H1 (cell line): Measurements from ENCODE around the gene TSFM. TPM values are rescaled to one million over a fixed set of nuclear protein-coding genes. Genes with fewer than 3 reads are reported as not detected.

Experiments
- CTCF ChIA-PET: fragments of 300-600 bp; sonication (Branson Sonifier 250); formaldehyde crosslinking; loops from one replicate; lab custom pipeline; 2021; ENCODE audit not compliant: partially characterized antibody; lab: Charles Lee
- POLR2A ChIA-PET: fragments of 300-600 bp; sonication (Branson Sonifier 250); formaldehyde crosslinking; loops from one replicate; lab custom pipeline; 2021; ENCODE audit warnings: inconsistent platforms; ENCODE audit not compliant: partially characterized antibody; lab: Charles Lee
- DNase-seq, 2 experiments: peaks; one replicate each; pipeline versions ENCODE4 v3.0.0 to v3.0.0-alpha.2; 2010 to 2022; ENCODE audit warnings: low spot score in 2 of 2, low read depth in 1 of 2, mixed read lengths in 1 of 2
- FAIRE-seq: peaks from 2 replicates; lab custom pipeline; 2011; peaks lifted over from hg19 to GRCh38; lab: Jason Lieb, UNC
- H2AFZ ChIP-seq: 2 replicates; pipeline ENCODE4 v1.8.1; 2012; ENCODE audit warnings: low read length, inconsistent platforms
- H2AK5ac ChIP-seq: 2 replicates; pipeline ENCODE4 v1.6.1; 2013; ENCODE audit warnings: low read depth, low read length
- H2BK120ac ChIP-seq: replicated peaks from 2 replicates; pipeline ENCODE3; 2013; ENCODE audit warnings: low read depth, low read length, inconsistent platforms
- H2BK12ac ChIP-seq: 2 replicates; pipeline ENCODE4 v1.6.1; 2013; ENCODE audit warnings: low read depth, low read length
- H2BK15ac ChIP-seq: 2 replicates; pipeline ENCODE4 v1.6.1; 2013; ENCODE audit warnings: low read length
- H2BK20ac ChIP-seq: 2 replicates; pipeline ENCODE4 v1.6.1; 2013; ENCODE audit warnings: low read length
- H2BK5ac ChIP-seq: 2 replicates; pipeline ENCODE4 v1.6.1; 2013; ENCODE audit warnings: low read depth, low read length
- H3K14ac ChIP-seq: 2 replicates; pipeline ENCODE4 v1.6.1; 2013; ENCODE audit warnings: inconsistent platforms; ENCODE audit not compliant: insufficient read length
- H3K18ac ChIP-seq: 2 replicates; pipeline ENCODE4 v1.6.1; 2013; ENCODE audit warnings: low read length; ENCODE audit errors: extremely low read depth
- H3K23ac ChIP-seq: 2 replicates; pipeline ENCODE4 v1.6.1; 2013; ENCODE audit warnings: inconsistent platforms; ENCODE audit not compliant: insufficient read length
- H3K23me2 ChIP-seq: 2 replicates; pipeline ENCODE4 v1.6.1; 2013; ENCODE audit warnings: low read depth, low read length
- H3K27ac ChIP-seq: 2 replicates; pipeline ENCODE4 v1.6.1; 2011; ENCODE audit warnings: low read depth, low read length, inconsistent platforms
- H3K27me3 ChIP-seq, 4 experiments: replicated peaks in 1 of 4; 1 replicate in 1 of 4; 2 replicates in 3 of 4; pipeline versions ENCODE4 v1.6.1 to v1.8.1; 2011 to 2013; ENCODE audit warnings: low read length in 3 of 4, mild to moderate bottlenecking in 3 of 4, inconsistent platforms in 2 of 4, mixed read lengths in 2 of 4, moderate library complexity in 1 of 4; ENCODE audit not compliant: control insufficient read depth in 3 of 4, insufficient read depth in 3 of 4; ENCODE audit errors: extremely low read depth in 1 of 4
- H3K36me3 ChIP-seq, 4 experiments: 2 replicates each; pipeline versions ENCODE4 v1.6.1 to v1.8.1; 2011 to 2013; ENCODE audit warnings: mild to moderate bottlenecking in 4 of 4, low read length in 3 of 4, moderate library complexity in 2 of 4, control low read depth in 1 of 4, inconsistent platforms in 1 of 4; ENCODE audit not compliant: insufficient read depth in 4 of 4, control insufficient read depth in 2 of 4
- H3K4ac ChIP-seq: replicated peaks from 2 replicates; pipeline ENCODE3; 2013; ENCODE audit warnings: low read length, low read depth, mixed read lengths, inconsistent platforms; ENCODE audit not compliant: insufficient read length
- H3K4me1 ChIP-seq, 4 experiments: replicated peaks in 1 of 4; 1 replicate in 1 of 4; 2 replicates in 3 of 4; pipeline versions ENCODE4 v1.6.1 to v1.8.1; 2011 to 2013; ENCODE audit warnings: low read length in 3 of 4, inconsistent platforms in 2 of 4, mixed read lengths in 1 of 4; ENCODE audit not compliant: insufficient read depth in 4 of 4, control insufficient read depth in 3 of 4
- H3K4me2 ChIP-seq, 2 experiments: 2 replicates each; pipeline versions ENCODE4 v1.6.1 to v1.8.1; 2011 to 2013; ENCODE audit warnings: low read depth in 2 of 2, low read length in 2 of 2, control low read depth in 1 of 2, inconsistent platforms in 1 of 2, mild to moderate bottlenecking in 1 of 2; ENCODE audit not compliant: insufficient read depth in 1 of 2
- H3K4me3 ChIP-seq, 4 experiments: fragments of 200-600, 300-600 bp in 1 of 4; sonication (generic), shearing (Covaris generic), sonication (Bioruptor Twin) in 1 of 4; 2 replicates each; pipeline versions ENCODE4 v1.5.1 to v1.8.1; 2011 to 2016; ENCODE audit warnings: low read length in 4 of 4, low read depth in 3 of 4, control low read depth in 2 of 4, inconsistent platforms in 2 of 4, mild to moderate bottlenecking in 2 of 4, mixed read lengths in 1 of 4, moderate library complexity in 1 of 4; ENCODE audit not compliant: insufficient read depth in 2 of 4; ENCODE audit errors: extremely low read depth in 1 of 4
- H3K56ac ChIP-seq: replicated peaks from 2 replicates; pipeline ENCODE3; 2013; ENCODE audit warnings: low read depth, mild to moderate bottlenecking, mixed read lengths, low read length, inconsistent platforms; ENCODE audit not compliant: insufficient read length
- H3K79me1 ChIP-seq: 2 replicates; pipeline ENCODE4 v1.6.1; 2013; ENCODE audit warnings: low read depth, low read length, control low read depth
- H3K79me2 ChIP-seq, 2 experiments: 2 replicates each; pipeline versions ENCODE4 v1.6.1 to v1.8.1; 2012 to 2013; ENCODE audit warnings: low read length in 2 of 2, mild to moderate bottlenecking in 2 of 2, inconsistent platforms in 1 of 2; ENCODE audit not compliant: insufficient read depth in 2 of 2, control insufficient read depth in 1 of 2
- H3K9ac ChIP-seq, 4 experiments: replicated peaks in 1 of 4; 1 replicate in 1 of 4; 2 replicates in 3 of 4; pipeline versions ENCODE4 v1.6.1 to v1.8.1; 2011 to 2013; ENCODE audit warnings: low read depth in 3 of 4, low read length in 3 of 4, control low read depth in 2 of 4, mild to moderate bottlenecking in 2 of 4, moderate library complexity in 2 of 4, inconsistent platforms in 1 of 4; ENCODE audit errors: extremely low read depth in 1 of 4
- H3K9me3 ChIP-seq, 2 experiments: 2 replicates each; pipeline versions ENCODE4 v1.6.1 to v1.8.1; 2012 to 2013; ENCODE audit warnings: mild to moderate bottlenecking in 2 of 2, moderate library complexity in 2 of 2, control low read depth in 1 of 2, inconsistent platforms in 1 of 2, low read depth in 1 of 2, low read length in 1 of 2, mixed read lengths in 1 of 2; ENCODE audit not compliant: insufficient read depth in 2 of 2
- H4K20me1 ChIP-seq, 2 experiments: replicated peaks in 1 of 2; 2 replicates each; pipeline versions ENCODE3 to v1.8.1; 2011 to 2013; ENCODE audit warnings: inconsistent platforms in 2 of 2, low read length in 2 of 2, mild to moderate bottlenecking in 1 of 2; ENCODE audit not compliant: insufficient read depth in 2 of 2, control insufficient read depth in 1 of 2
- H4K5ac ChIP-seq: 2 replicates; pipeline ENCODE4 v1.6.1; 2013; ENCODE audit warnings: low read length, low read depth, mixed read lengths, inconsistent platforms; ENCODE audit not compliant: insufficient read length
- H4K8ac ChIP-seq: 2 replicates; pipeline ENCODE4 v1.8.0; 2013; ENCODE audit warnings: mild to moderate bottlenecking, moderate library complexity, low read length, inconsistent platforms; ENCODE audit not compliant: insufficient read depth; ENCODE audit errors: extremely low read depth
- H4K91ac ChIP-seq: replicated peaks from 2 replicates; pipeline ENCODE3; 2013; ENCODE audit warnings: low read length, mixed read lengths, inconsistent platforms; ENCODE audit not compliant: insufficient read length
- BACH1 ChIP-seq: IDR thresholded peaks from 2 replicates; pipeline ENCODE4 v1.6.1; 2012; ENCODE audit warnings: low read length, improper control_type of control experiment
- BCL11A ChIP-seq, 2 experiments: IDR thresholded peaks; one replicate each; pipeline ENCODE4 v1.6.1; 2011; ENCODE audit warnings: low read depth in 2 of 2, low read length in 2 of 2, mild to moderate bottlenecking in 2 of 2
- CHD1 ChIP-seq: IDR thresholded peaks from 2 replicates; pipeline ENCODE4 v1.6.1; 2012; ENCODE audit warnings: low read depth, low read length, improper control_type of control experiment
- CTBP2 ChIP-seq: IDR thresholded peaks from 2 replicates; pipeline ENCODE4 v1.7.0; 2011; ENCODE audit warnings: borderline replicate concordance, mild to moderate bottlenecking, moderate library complexity, mixed read lengths, low read length; ENCODE audit not compliant: insufficient read depth, insufficient read length
- KDM4A ChIP-seq: IDR thresholded peaks from one replicate; pipeline ENCODE4 v1.7.1; 2012; ENCODE audit warnings: low read depth, mild to moderate bottlenecking, moderate library complexity, low read length, inconsistent platforms; ENCODE audit not compliant: severe bottlenecking
- KDM5A ChIP-seq: fragments of 200-600 bp; IDR thresholded peaks from 2 replicates; pipeline ENCODE4 v1.7.1; 2012; ENCODE audit warnings: mild to moderate bottlenecking, low read length, inconsistent platforms, mixed read lengths
- NANOG ChIP-seq: IDR thresholded peaks from 2 replicates; pipeline ENCODE4 v1.6.1; 2011; ENCODE audit warnings: low read length, low read depth, mild to moderate bottlenecking, inconsistent platforms; ENCODE audit not compliant: insufficient read depth, poor library complexity, severe bottlenecking
- NRF1 ChIP-seq: IDR thresholded peaks from 2 replicates; pipeline ENCODE4 v1.6.1; 2011; ENCODE audit warnings: mild to moderate bottlenecking, low read depth, low read length, improper control_type of control experiment
- PHF8 ChIP-seq: fragments of 200-600 bp; sonication (generic); conservative IDR thresholded peaks from 2 replicates; pipeline ENCODE4 v1.7.1; 2012; ENCODE audit warnings: low read depth, mild to moderate bottlenecking, inconsistent platforms, low read length, moderate library complexity
- POLR2AphosphoS5 ChIP-seq: IDR thresholded peaks from 2 replicates; pipeline ENCODE4 v1.6.1; 2011; ENCODE audit warnings: low read depth, low read length
- SIRT6 ChIP-seq: IDR thresholded peaks from one replicate; pipeline ENCODE4 v1.7.1; 2012; ENCODE audit warnings: low read length, inconsistent platforms
- SP1 ChIP-seq: IDR thresholded peaks from 2 replicates; pipeline ENCODE4 v1.6.1; 2011; ENCODE audit warnings: low read depth, low read length
- SP2 ChIP-seq: IDR thresholded peaks from 2 replicates; pipeline ENCODE4 v1.6.1; 2012; ENCODE audit warnings: mild to moderate bottlenecking, low read length, inconsistent platforms
- TAF1 ChIP-seq: IDR thresholded peaks from 2 replicates; pipeline ENCODE4 v1.6.1; 2011; ENCODE audit warnings: mild to moderate bottlenecking, low read depth, low read length
- WGBS, 2 experiments: shearing (Covaris generic) in 1 of 2; methylation state at CpG; one replicate each; pipeline versions ENCODE4 v1.1.6 to v1.1.7; 2013 to 2015; ENCODE audit warnings: low lambda C conversion rate in 2 of 2, mixed read lengths in 2 of 2, inconsistent platforms in 1 of 2, low coverage in 1 of 2, missing lambda C conversion rate in 1 of 2; ENCODE audit not compliant: insufficient replicate concordance in 2 of 2, insufficient coverage in 1 of 2, insufficient read length in 1 of 2; ENCODE audit errors: extremely low coverage in 1 of 2, missing lambda C conversion rate in 1 of 2; 5-methylcytosine and 5-hydroxymethylcytosine counted together
- polyA plus RNA-seq, 7 experiments: library from polyadenylated mRNA; depleted of rRNA in 3 of 7; stranded (reverse) in 5 of 7; unstranded in 2 of 7; fragments of >200 nt in 5 of 7; fragments of 200-250 nt in 2 of 7; gene quantifications; 1 replicate in 5 of 7; 2 replicates in 1 of 7; 4 replicates in 1 of 7; pipeline versions ENCODE4 v1.2.1 to v1.2.3, GENCODE V29; 2011 to 2013; ENCODE audit warnings: missing spikeins in 2 of 7, mixed read lengths in 2 of 7
- total RNA-seq: library from RNA; stranded (reverse); fragmentation: NEBNext Ultra II Directional; extraction: Animal tissue kit (Norgen Biotek cat#: 25700); gene quantifications from 2 replicates; pipeline ENCODE4 v1.2.1, GENCODE V29; 2021
- TF ChIP-seq, protein P1 (sequence below): IDR thresholded peaks from 2 replicates; pipeline ENCODE4 v1.6.1; 2012; ENCODE audit warnings: inconsistent platforms

Gene TSFM
- total and polyA plus RNA-seq, 2 of the 8 experiments (the other 6 are each of a cell fraction or from before 2014, with no cell fraction given): 17.4 to 49.8 TPM

DNA sequence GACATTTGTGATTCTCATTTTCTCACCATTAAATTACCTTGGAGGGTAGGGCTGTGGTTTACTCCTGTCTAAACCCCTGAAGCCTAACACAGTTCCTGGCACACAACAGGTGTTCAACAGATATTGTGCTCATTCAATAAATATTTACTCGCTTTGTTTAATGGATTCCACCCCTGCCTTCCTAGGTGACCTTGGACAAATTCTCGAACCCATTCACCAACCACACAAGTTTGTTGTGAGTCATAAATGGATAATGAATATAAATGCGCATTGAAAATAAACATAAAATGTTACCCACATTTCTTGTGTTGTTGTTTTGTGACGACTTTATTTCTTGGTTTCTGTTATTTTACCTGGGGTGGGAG is 362 bp upstream of the TSFM start:
- H2BK5ac ChIP-seq: no peak overlapping the region
- no peak overlapping the region for H3K4ac ChIP-seq
- H3K79me2 ChIP-seq: peaks cover 0 to 16% of the 10 kb centered on the region in 2 experiments; a peak in 2 of 4 replicates
- H4K20me1 ChIP-seq: peaks cover 0 to 2% of the 10 kb centered on the region in 2 experiments
- H3K4me2 ChIP-seq: no peak overlapping the region; a peak in 1 of 4 replicates
- ChIA-PET CTCF (interaction anchor here (0.9 to 4.7 kb wide), 13 partner anchors 11 to 202 kb away, joined by 3 to 28 read pairs (median 5); partner anchors contain the start of gene CYP27B1), POLR2A (interaction anchor here (1.3 to 2.8 kb wide), 6 partner anchors 10 to 64 kb away, joined by 4 to 22 read pairs (median 8); partner anchors contain the start of genes CTDSP2, CYP27B1, EEF1AKMT3 and METTL1)
- 36% methylated on average over 4 of the region's 4 CpGs; no CpG with 5 or more reads in 1 of the 2 experiments for WGBS, 2 experiments
- no peak for FAIRE-seq
- no peak overlapping the region for H2BK12ac ChIP-seq
- H3K23ac ChIP-seq: no peak overlapping the region
- H3K4me1 ChIP-seq: no peaks in the 10 kb centered on the region
- H4K91ac ChIP-seq: no peak overlapping the region
- H3K9ac ChIP-seq: no peak overlapping the region
- H3K14ac ChIP-seq: no peak overlapping the region
- H3K18ac ChIP-seq: no peak overlapping the region
- H2AFZ ChIP-seq: no peak overlapping the region
- H3K9me3 ChIP-seq: no peaks in the 10 kb centered on the region
- H4K5ac ChIP-seq: no peak overlapping the region
- H2AK5ac ChIP-seq: no peak overlapping the region
- no peaks in the 10 kb centered on the region for H3K79me1 ChIP-seq
- no peak for DNase-seq
- no peak overlapping the region for H2BK15ac ChIP-seq
- H2BK20ac ChIP-seq: no peak overlapping the region
- H3K27me3 ChIP-seq: no peaks in the 10 kb centered on the region
- no peak overlapping the region for H2BK120ac ChIP-seq
- H4K8ac ChIP-seq: no peak overlapping the region
- peaks cover 4 to 23% (median 13%) of the 10 kb centered on the region in 4 experiments; a peak in 7 of 8 replicates for H3K36me3 ChIP-seq
- H3K56ac ChIP-seq: no peak overlapping the region
- H3K23me2 ChIP-seq: peaks cover 2% of the 10 kb centered on the region; the same call in 1 of the 2 replicates
- H3K27ac ChIP-seq: no peak overlapping the region
- H3K4me3 ChIP-seq: peak overlapping the region in 1 of 4 experiments; percentile 99; a peak in 3 of 8 replicates
- TF ChIP-seq NANOG (no peak), PHF8 (no peak), SIRT6 (no peak), SP2 (no peak), POLR2AphosphoS5 (no peak), NRF1 (no peak), BACH1 (no peak), TAF1 (no peak), BCL11A (IDR thresholded peaks at IDR 0.05; ENCODE audit: low read depth in 2 of 2, low read length in 2 of 2) (no peak), CHD1 (no peak), SP1 (no peak), CTBP2 (no peak), KDM4A (no peak), KDM5A (no peak)
- TF ChIP-seq, protein P1, sequence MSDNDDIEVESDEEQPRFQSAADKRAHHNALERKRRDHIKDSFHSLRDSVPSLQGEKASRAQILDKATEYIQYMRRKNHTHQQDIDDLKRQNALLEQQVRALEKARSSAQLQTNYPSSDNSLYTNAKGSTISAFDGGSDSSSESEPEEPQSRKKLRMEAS: no peak
